ENCODE measurements around the gene GDPD4.

DNA sequence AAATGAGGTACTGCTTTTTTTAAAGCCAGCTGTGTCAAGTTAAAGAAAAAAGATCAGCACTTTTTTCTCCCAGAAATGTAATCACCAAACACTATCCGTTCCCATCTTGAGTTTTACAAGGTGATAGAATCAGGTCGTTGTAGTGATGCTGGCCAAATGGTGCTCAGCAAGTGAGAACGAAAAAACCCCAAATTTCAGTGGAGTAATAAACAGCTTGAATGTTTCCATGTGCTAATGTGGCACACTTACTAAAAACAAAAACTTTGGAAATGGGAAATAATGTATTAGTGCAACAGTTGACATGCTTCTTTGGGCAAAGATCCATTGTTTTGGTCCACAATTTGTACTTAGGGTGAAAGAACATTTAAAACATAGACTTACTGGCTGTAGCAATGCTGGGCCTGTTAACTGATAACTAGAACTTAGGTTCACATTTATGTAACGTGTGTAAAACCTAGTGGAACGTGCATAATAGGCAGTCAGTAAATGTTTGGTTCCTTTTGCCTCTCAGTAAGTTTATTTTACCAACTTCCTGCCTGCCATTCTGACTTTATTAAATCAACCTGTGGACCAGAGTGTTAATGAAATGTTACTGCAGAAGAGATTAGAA lies 15.4 kb upstream of the GDPD4 start:
- TF ChIP-seq CTCF (conservative IDR thresholded peaks at IDR 0.05; ENCODE audit: low read depth, low read length): no peak
- TF ChIP-seq EZH2 (IDR thresholded peaks at IDR 0.05; ENCODE audit: borderline replicate concordance, low read depth, low read length, poor library complexity, severe bottlenecking): no peak
